ENCODE results near the gene AUTS2. TPM values are rescaled to one million over a fixed set of nuclear protein-coding genes. Genes with fewer than 3 reads are reported as not detected.

Gene AUTS2
- total and polyA plus RNA-seq, 10 of the 15 experiments (the other 5 are each of a cell fraction or from before 2014, with no cell fraction given) = 6.4 to 55.6 (median 21.6) TPM

DNA sequence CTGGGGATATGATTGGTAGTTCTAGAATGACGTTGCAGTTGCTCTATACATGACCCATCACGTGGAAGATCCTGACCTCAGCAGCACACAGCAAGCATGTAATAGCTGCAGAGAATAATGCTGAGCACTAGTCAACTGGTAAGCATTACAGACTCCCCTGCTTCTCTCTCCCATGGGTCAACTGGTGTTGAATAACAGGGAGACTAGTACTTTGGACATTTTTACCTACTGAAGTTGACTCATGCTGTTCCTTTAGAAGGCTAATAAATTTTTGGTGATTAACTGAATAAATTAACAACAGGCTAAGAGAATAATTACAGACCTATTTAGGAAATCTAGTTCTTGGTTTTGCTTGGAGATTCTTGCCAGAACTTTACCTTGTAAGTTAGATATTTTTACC is 234.1 kb downstream of the AUTS2 start:
- TF ChIP-seq RAD21 (IDR thresholded peaks at IDR 0.05; ENCODE audit: insufficient read depth, low read depth, low read length) = no peak
- TF ChIP-seq ZZZ3 (IDR thresholded peaks at IDR 0.05; ENCODE audit: control insufficient read depth, insufficient read length, low read depth) = no peak
- TF ChIP-seq NBN (IDR thresholded peaks at IDR 0.05) = no peak
- Histone ChIP-seq H3K4me3 (no peak overlapping the region), H3K9me3 (replicated peaks; ENCODE audit: control insufficient read depth, insufficient read depth, low read length) (no peaks in the 10 kb centered on the region; the same call in 2 of the 3 replicates), H3K36me3 (ENCODE audit: control insufficient read depth in 2 of 2, insufficient read depth in 2 of 2, low read length in 1 of 2) (peaks cover 0 to 1% of the 10 kb centered on the region in 2 experiments; a peak in 2 of 4 replicates), H3K27me3 (replicated peaks in 1 of 2; ENCODE audit: control insufficient read depth in 2 of 2, insufficient read depth in 2 of 2, low read length in 1 of 2) (no peaks in the 10 kb centered on the region), H4K20me1 (ENCODE audit: control insufficient read depth, insufficient read depth) (no peaks in the 10 kb centered on the region), H2AFZ (ENCODE audit: control insufficient read depth, low read depth, low read length) (no peak overlapping the region), H3K27ac (ENCODE audit: control insufficient read depth, insufficient read depth) (no peak overlapping the region), H3K9ac (ENCODE audit: control insufficient read depth, insufficient read depth, low read length) (no peak overlapping the region), H3K4me1 (ENCODE audit: control insufficient read depth, insufficient read depth, low read length) (peaks cover 5% of the 10 kb centered on the region), H3K4me2 (ENCODE audit: control insufficient read depth, insufficient read depth) (no peak overlapping the region), H3K79me2 (ENCODE audit: control insufficient read depth, insufficient read depth, low read length) (peaks cover 7% of the 10 kb centered on the region)
- no TSS peak for BruUV-seq (replicated peaks)
- in situ Hi-C loops (cut with MboI) (no loop called here), intact Hi-C loops (cut with micrococcal nuclease; ENCODE audit: unreplicated experiment) (no loop called here)
- WGBS (ENCODE audit: insufficient coverage, insufficient replicate concordance, low lambda C conversion rate, missing lambda C conversion rate) = 0% methylated on average over 2 of the region's 2 CpGs
- ChIA-PET SMC1A (ENCODE audit: uncharacterized antibody, unreplicated experiment) (interaction anchor here (1.5 kb wide), 1 partner anchor 12 kb away, joined by 5 read pairs; no protein-coding TSS in a partner anchor), CTCF (interaction anchor here (0.6 kb wide), 1 partner anchor 63 kb away, joined by 4 read pairs; no protein-coding TSS in a partner anchor), RAD21 (ENCODE audit: unreplicated experiment) (interaction anchor here (1.4 kb wide), 1 partner anchor 27 kb away, joined by 3 read pairs; no protein-coding TSS in a partner anchor), POLR2A (no interaction called here)
- DNase-seq (ENCODE audit: low read depth, low spot score) (no peak), ATAC-seq (no peak), FAIRE-seq (no peak)

DNA sequence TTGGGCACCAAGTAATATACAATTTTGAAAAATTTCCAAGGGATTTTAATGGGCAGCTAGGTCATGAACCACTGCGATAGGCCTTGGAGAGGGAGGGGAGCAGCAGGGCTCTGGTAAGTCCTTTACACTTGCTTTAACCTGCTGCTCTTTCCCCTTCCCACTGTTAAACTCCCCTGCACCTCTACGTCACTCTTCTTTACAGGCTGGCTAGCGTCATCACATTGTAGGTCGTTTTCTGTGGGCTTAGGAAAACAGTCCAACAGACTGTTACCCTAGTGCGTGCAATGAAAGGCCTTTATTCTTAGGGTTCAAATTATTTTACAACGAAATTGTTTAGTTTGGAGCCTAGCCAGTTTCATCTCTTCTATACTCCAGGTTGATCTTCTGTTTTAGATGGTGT is 235.7 kb downstream of the AUTS2 start:
- intact Hi-C loops (cut with micrococcal nuclease; ENCODE audit: unreplicated experiment) = no loop called here
- ChIA-PET POLR2A (no interaction called here), CTCF (interaction anchor here (1.3 kb wide), 1 partner anchor 25 kb away, joined by 3 read pairs; no protein-coding TSS in a partner anchor), SMC1A (ENCODE audit: uncharacterized antibody, unreplicated experiment) (interaction anchor here (0.6 kb wide), 1 partner anchor 297 kb away, joined by 3 read pairs; no protein-coding TSS in a partner anchor), RAD21 (ENCODE audit: unreplicated experiment) (interaction anchor here (1.1 kb wide), 1 partner anchor 9 kb away, joined by 3 read pairs; no protein-coding TSS in a partner anchor)
- Histone ChIP-seq H2AFZ (ENCODE audit: control insufficient read depth, low read depth, low read length) (no peak overlapping the region), H3K4me1 (ENCODE audit: control insufficient read depth, insufficient read depth, low read length) (no peaks in the 10 kb centered on the region), H3K9me3 (replicated peaks; ENCODE audit: control insufficient read depth, insufficient read depth, low read length) (no peaks in the 10 kb centered on the region; the same call in 2 of the 3 replicates), H3K9ac (ENCODE audit: control insufficient read depth, insufficient read depth, low read length) (no peak overlapping the region), H3K4me2 (ENCODE audit: control insufficient read depth, insufficient read depth) (no peak overlapping the region), H3K27me3 (replicated peaks in 1 of 2; ENCODE audit: control insufficient read depth in 2 of 2, insufficient read depth in 2 of 2, low read length in 1 of 2) (no peaks in the 10 kb centered on the region), H3K36me3 (ENCODE audit: control insufficient read depth in 2 of 2, insufficient read depth in 2 of 2, low read length in 1 of 2) (peaks cover 0 to 1% of the 10 kb centered on the region in 2 experiments; a peak in 2 of 4 replicates), H3K4me3 (no peak overlapping the region), H4K20me1 (ENCODE audit: control insufficient read depth, insufficient read depth) (no peaks in the 10 kb centered on the region), H3K79me2 (ENCODE audit: control insufficient read depth, insufficient read depth, low read length) (no peaks in the 10 kb centered on the region), H3K27ac (ENCODE audit: control insufficient read depth, insufficient read depth) (no peak overlapping the region)
- 54% methylated on average over 6 of the region's 6 CpGs for WGBS (ENCODE audit: insufficient coverage, insufficient replicate concordance, low lambda C conversion rate, missing lambda C conversion rate)
- no TSS peak for BruUV-seq (replicated peaks)
- DNase-seq (ENCODE audit: low read depth, low spot score) = no peak
- in situ Hi-C loops (cut with MboI) = no loop called here
- no peak for ATAC-seq
- FAIRE-seq = no peak
- no peak for TF ChIP-seq ZNF384 (IDR thresholded peaks at IDR 0.05; ENCODE audit: borderline replicate concordance, low read depth, low read length)
- no peak for TF ChIP-seq MTA3 (IDR thresholded peaks at IDR 0.05; ENCODE audit: borderline replicate concordance, low read length)
- TF ChIP-seq, protein P1, sequence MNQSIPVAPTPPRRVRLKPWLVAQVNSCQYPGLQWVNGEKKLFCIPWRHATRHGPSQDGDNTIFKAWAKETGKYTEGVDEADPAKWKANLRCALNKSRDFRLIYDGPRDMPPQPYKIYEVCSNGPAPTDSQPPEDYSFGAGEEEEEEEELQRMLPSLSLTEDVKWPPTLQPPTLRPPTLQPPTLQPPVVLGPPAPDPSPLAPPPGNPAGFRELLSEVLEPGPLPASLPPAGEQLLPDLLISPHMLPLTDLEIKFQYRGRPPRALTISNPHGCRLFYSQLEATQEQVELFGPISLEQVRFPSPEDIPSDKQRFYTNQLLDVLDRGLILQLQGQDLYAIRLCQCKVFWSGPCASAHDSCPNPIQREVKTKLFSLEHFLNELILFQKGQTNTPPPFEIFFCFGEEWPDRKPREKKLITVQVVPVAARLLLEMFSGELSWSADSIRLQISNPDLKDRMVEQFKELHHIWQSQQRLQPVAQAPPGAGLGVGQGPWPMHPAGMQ (IDR thresholded peaks at IDR 0.05; ENCODE audit: borderline replicate concordance) = no peak
- TF ChIP-seq, protein P2, sequence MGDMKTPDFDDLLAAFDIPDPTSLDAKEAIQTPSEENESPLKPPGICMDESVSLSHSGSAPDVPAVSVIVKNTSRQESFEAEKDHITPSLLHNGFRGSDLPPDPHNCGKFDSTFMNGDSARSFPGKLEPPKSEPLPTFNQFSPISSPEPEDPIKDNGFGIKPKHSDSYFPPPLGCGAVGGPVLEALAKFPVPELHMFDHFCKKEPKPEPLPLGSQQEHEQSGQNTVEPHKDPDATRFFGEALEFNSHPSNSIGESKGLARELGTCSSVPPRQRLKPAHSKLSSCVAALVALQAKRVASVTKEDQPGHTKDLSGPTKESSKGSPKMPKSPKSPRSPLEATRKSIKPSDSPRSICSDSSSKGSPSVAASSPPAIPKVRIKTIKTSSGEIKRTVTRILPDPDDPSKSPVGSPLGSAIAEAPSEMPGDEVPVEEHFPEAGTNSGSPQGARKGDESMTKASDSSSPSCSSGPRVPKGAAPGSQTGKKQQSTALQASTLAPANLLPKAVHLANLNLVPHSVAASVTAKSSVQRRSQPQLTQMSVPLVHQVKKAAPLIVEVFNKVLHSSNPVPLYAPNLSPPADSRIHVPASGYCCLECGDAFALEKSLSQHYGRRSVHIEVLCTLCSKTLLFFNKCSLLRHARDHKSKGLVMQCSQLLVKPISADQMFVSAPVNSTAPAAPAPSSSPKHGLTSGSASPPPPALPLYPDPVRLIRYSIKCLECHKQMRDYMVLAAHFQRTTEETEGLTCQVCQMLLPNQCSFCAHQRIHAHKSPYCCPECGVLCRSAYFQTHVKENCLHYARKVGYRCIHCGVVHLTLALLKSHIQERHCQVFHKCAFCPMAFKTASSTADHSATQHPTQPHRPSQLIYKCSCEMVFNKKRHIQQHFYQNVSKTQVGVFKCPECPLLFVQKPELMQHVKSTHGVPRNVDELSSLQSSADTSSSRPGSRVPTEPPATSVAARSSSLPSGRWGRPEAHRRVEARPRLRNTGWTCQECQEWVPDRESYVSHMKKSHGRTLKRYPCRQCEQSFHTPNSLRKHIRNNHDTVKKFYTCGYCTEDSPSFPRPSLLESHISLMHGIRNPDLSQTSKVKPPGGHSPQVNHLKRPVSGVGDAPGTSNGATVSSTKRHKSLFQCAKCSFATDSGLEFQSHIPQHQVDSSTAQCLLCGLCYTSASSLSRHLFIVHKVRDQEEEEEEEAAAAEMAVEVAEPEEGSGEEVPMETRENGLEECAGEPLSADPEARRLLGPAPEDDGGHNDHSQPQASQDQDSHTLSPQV (IDR thresholded peaks at IDR 0.05) = no peak
- no peak for TF ChIP-seq POLR2AphosphoS2 (IDR thresholded peaks at IDR 0.05; ENCODE audit: low read depth, low read length)
- no peak for TF ChIP-seq TBL1XR1 (IDR thresholded peaks at IDR 0.05; ENCODE audit: low read depth, low read length)
- TF ChIP-seq SUZ12 (IDR thresholded peaks at IDR 0.05; ENCODE audit: unreplicated experiment) = no peak
- no peak for TF ChIP-seq NFIC (IDR thresholded peaks at IDR 0.05; ENCODE audit: low read depth, low read length)
- no peak for TF ChIP-seq PAX5 (IDR thresholded peaks at IDR 0.05; ENCODE audit: borderline replicate concordance, low read depth, low read length)
- no peak for TF ChIP-seq SMAD5 (IDR thresholded peaks at IDR 0.05; ENCODE audit: low read depth)

Measured in GM12878 (cell line).